Measurements from ENCODE around the gene ATP6V0C. TPM values are rescaled to one million over a fixed set of nuclear protein-coding genes. Genes with fewer than 3 reads are reported as not detected.

The ATP6V0C gene
- total RNA-seq, 4 donors from 2014 or later = 22.1 to 84.2 (median 56.2) TPM

- Histone ChIP-seq H3K4me1 (peaks cover 30 to 36% of the 10 kb centered on the region in 2 donors), H3K9me3 (no peaks in the 10 kb centered on the region), H3K4me3 (no peak overlapping the region), H3K36me3 (no peaks in the 10 kb centered on the region), H3K27me3 (no peaks in the 10 kb centered on the region), H3K27ac (no peak overlapping the region)
- in situ Hi-C loops (cut with MboI; ENCODE audit: low sequenced_read_pairs in 4 of 4) (loop anchor here in 1 of 4 donors (10.0 kb wide), 1 partner anchor 166 kb away; no protein-coding TSS in a partner anchor), intact Hi-C loops (cut with DNase I; ENCODE audit: low total_unique reads) (loop anchor here (5.0 kb wide), 2 partner anchors 73 to 303 kb away; partner anchors contain the start of genes CASKIN1 and CCNF)
- DNase-seq (no peak), ATAC-seq (no peak)
- TF ChIP-seq POLR2A (IDR thresholded peaks at IDR 0.05) (no peak), CTCF (IDR thresholded peaks at IDR 0.05 in 4 of 5, conservative IDR thresholded peaks at IDR 0.05 in 1 of 5) (no peak)
Observed at GRCh38 chr16:2500430-2500917, 13.3 kb upstream of the ATP6V0C start.

- TF ChIP-seq CTCF (IDR thresholded peaks at IDR 0.05 in 4 of 5, conservative IDR thresholded peaks at IDR 0.05 in 1 of 5) (peak; percentile 94 to 99 (median 97)), POLR2A (IDR thresholded peaks at IDR 0.05) (no peak)
- Histone ChIP-seq H3K9me3 (no peaks in the 10 kb centered on the region), H3K27me3 (no peaks in the 10 kb centered on the region), H3K4me3 (peak overlapping the region in 2 of 4 donors; percentile 9 to 32), H3K27ac (no peak overlapping the region), H3K36me3 (no peaks in the 10 kb centered on the region), H3K4me1 (peaks cover 30 to 36% of the 10 kb centered on the region in 2 donors)
- intact Hi-C loops (cut with DNase I; ENCODE audit: low total_unique reads) = loop anchor here (1.0 to 5.0 kb wide), 4 partner anchors 27 to 304 kb away; partner anchors contain the start of genes ABCA3, CASKIN1 and CCNF
- ATAC-seq (peak; percentile 79 to 81), DNase-seq (peak in 1 of 2 donors; percentile 70)
- in situ Hi-C loops (cut with MboI; ENCODE audit: low sequenced_read_pairs in 4 of 4) = loop anchor here in 1 of 4 donors (10.0 kb wide), 1 partner anchor 166 kb away; no protein-coding TSS in a partner anchor
Observed at GRCh38 chr16:2500918-2501750, 12.6 kb upstream of the ATP6V0C start.

- H3K36me3 ChIP-seq = no peaks in the 10 kb centered on the region
- no peaks in the 10 kb centered on the region for H3K9me3 ChIP-seq
- in situ Hi-C loops (cut with MboI; ENCODE audit: low sequenced_read_pairs in 4 of 4) = loop anchor here in 1 of 4 donors (10.0 kb wide), 1 partner anchor 167 kb away; no protein-coding TSS in a partner anchor
- H3K4me1 ChIP-seq = peaks cover 28 to 32% of the 10 kb centered on the region in 2 donors
- H3K27me3 ChIP-seq = no peaks in the 10 kb centered on the region
- ATAC-seq = no peak
- no peak for DNase-seq
- H3K4me3 ChIP-seq = no peak overlapping the region
- intact Hi-C loops (cut with DNase I; ENCODE audit: low total_unique reads) = loop anchor here (1.0 to 5.0 kb wide), 4 partner anchors 28 to 305 kb away; partner anchors contain the start of genes ABCA3, CASKIN1 and CCNF
- no peak overlapping the region for H3K27ac ChIP-seq
- TF ChIP-seq POLR2A (IDR thresholded peaks at IDR 0.05) (no peak), CTCF (IDR thresholded peaks at IDR 0.05 in 4 of 5, conservative IDR thresholded peaks at IDR 0.05 in 1 of 5) (no peak)
Observed at GRCh38 chr16:2501946-2502895, 11.5 kb upstream of the ATP6V0C start.

- H3K4me1 ChIP-seq = peaks cover 7 to 9% of the 10 kb centered on the region in 2 donors
- TF ChIP-seq CTCF (IDR thresholded peaks at IDR 0.05 in 4 of 5, conservative IDR thresholded peaks at IDR 0.05 in 1 of 5) = no peak
- no peak for TF ChIP-seq POLR2A (IDR thresholded peaks at IDR 0.05)
- H3K36me3 ChIP-seq = no peaks in the 10 kb centered on the region
- H3K9me3 ChIP-seq = no peaks in the 10 kb centered on the region
- DNase-seq = no peak
- H3K27me3 ChIP-seq = no peaks in the 10 kb centered on the region
- in situ Hi-C loops (cut with MboI; ENCODE audit: low sequenced_read_pairs in 4 of 4) (loop anchor here in 1 of 4 donors (10.0 kb wide), 1 partner anchor 171 kb away; no protein-coding TSS in a partner anchor), intact Hi-C loops (cut with DNase I; ENCODE audit: low total_unique reads) (no loop called here)
- H3K27ac ChIP-seq = no peak overlapping the region
- no peak for ATAC-seq
- H3K4me3 ChIP-seq = no peak overlapping the region
Observed at GRCh38 chr16:2505695-2506094, 8.1 kb upstream of the ATP6V0C start.

Data from gastrocnemius medialis (tissue), 4 donors.